HG03060 (cell line): Measurements from ENCODE around the gene ZNF763.
"Not testable (repeated sequence)": the region's sequence is repeated elsewhere in the genome, so short reads cannot be mapped to it uniquely, and the experiment has no call there.

Experiments used
- ATAC-seq: cut with Tn5 transposase; IDR thresholded peaks from one replicate; pipeline ENCODE4 v1.9.1; 2021; ENCODE audit warnings: low read depth, moderate number of reproducible peaks; ENCODE audit not compliant: unreplicated experiment

Gene ZNF763

GRCh38 chr19:11970174-11970573 is 5.3 kb downstream of the ZNF763 start:
- no peak for ATAC-seq

- ATAC-seq = no peak
Measured at GRCh38 chr19:11971041-11971440, 6.2 kb downstream of the ZNF763 start.

- ATAC-seq = no peak
Measured at GRCh38 chr19:11973019-11973810, 8.4 kb downstream of the ZNF763 start.

DNA sequence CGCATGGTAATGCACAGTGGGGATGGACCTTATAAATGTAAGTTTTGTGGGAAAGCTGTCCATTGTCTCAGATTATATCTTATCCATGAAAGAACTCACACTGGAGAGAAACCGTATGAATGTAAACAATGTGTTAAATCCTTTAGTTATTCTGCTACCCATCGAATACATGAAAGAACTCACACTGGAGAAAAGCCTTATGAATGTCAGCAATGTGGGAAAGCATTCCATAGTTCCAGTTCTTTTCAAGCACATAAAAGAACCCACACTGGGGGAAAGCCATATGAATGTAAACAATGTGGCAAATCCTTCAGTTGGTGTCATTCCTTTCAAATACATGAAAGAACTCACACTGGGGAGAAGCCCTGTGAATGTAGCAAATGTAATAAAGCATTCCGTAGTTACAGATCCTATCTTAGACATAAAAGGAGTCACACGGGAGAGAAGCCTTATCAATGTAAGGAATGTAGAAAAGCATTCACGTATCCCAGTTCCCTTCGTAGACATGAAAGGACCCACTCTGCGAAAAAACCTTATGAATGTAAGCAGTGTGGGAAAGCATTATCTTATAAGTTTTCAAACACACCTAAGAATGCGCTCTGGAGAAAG is 13.8 kb downstream of the ZNF763 start:
- ATAC-seq = no peak

DNA sequence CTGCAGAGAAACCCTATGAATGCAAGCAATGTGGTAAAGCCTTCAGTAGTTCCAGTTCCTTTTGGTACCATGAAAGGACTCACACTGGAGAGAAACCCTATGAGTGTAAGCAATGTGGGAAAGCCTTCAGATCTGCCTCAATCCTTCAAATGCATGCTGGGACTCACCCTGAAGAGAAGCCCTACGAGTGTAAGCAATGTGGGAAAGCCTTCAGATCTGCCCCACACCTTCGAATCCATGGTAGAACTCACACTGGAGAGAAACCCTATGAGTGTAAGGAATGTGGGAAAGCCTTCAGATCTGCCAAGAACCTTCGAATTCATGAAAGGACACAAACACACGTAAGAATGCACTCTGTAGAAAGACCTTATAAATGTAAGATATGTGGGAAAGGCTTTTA is 14.7 kb downstream of the ZNF763 start:
- no peak for ATAC-seq

- ATAC-seq = no peak
Measured at GRCh38 chr19:11982526-11982925, 17.7 kb downstream of the ZNF763 start.

DNA sequence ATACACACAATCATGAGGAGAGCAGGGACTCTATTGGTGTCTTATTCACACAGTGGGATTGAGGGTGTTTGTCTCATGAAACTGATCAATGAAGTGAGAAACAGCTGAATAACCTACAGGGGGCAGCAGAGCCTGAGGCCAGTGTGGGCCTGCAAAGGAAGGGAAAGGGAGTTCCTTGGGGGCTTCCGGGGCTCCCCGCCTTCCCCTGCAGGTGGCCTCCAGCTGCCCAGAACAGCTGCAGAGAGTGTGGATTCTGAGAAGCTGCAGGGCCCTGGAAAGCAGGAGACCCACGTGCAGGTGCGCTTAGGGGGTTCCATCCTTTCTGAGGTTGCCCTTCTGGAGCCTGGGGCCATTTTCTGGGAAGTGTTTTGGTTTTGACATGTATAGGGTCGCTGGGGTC is 20.1 kb downstream of the ZNF763 start:
- ATAC-seq = no peak

- no peak for ATAC-seq
Measured at GRCh38 chr19:11986754-11987153, 21.9 kb downstream of the ZNF763 start.

- ATAC-seq = peak; percentile 37
Measured at GRCh38 chr19:11987405-11988281, 22.8 kb downstream of the ZNF763 start.

- no peak for ATAC-seq
Measured at GRCh38 chr19:11989112-11989456, 24.2 kb downstream of the ZNF763 start.

- ATAC-seq = not testable (repeated sequence)
Measured at GRCh38 chr19:11991921-11992320, 27.1 kb downstream of the ZNF763 start.

DNA sequence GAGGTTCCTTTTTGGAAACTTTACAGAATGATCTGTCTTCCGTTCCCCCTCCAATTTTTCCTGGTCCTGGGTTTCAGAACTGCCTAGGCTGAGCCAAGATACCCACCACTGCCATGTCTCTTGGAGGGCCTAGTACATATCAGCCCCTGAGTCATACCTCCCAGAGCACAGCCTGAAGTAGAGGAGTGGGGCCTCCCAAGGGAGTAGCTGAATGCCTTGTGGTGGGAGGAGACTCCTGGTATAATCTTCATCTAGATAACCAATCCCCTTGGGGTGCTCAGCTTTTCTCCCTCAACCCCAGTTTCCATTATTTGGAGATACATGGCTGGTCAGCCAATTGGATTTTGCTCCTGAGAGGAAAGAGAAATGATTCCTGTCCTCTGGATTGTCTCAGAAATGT is 30.3 kb downstream of the ZNF763 start:
- ATAC-seq = no peak

DNA sequence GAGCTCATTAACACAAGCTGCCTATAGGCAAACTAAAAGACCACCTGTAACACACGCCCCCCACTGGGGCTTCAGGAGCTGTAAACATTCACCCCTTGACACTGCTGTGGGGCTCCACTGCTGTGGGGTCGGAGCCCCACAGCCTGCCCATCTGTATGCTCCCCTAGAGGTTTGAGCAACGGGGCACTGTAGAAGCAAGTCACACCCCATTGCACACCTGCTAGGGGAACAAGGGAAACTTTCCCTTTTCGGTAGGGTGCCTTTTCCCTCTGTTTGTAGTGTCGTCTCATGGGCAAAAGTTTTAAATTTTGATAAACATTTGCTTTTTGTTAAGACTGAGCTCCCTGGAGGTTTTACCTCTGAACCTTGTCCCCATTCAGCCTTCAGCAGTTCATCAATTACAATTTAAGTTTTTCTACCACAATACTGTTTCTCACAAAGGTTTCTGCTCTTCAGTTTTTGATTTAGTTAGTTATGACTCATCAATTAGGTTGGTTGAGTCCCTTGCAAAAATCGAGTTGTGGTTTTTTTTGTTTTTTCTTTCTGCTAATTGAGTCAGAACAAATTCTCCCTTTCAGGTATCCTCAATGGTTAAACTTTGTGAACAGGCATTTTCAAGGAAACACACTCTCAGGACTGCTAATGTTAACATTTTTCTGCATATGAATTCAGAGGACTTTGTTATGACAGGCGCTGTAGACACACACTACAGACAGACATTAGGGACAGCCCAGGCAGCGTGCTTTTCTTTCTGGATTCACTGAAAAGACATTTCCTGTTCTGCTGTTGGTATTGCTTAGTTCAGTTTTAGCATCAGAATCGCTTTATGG is 35.5 kb downstream of the ZNF763 start:
- ATAC-seq = peak; percentile 62

GRCh38 chr19:12015015-12015752 is 50.3 kb downstream of the ZNF763 start:
- ATAC-seq = no peak

- no peak for ATAC-seq
Measured at GRCh38 chr19:12015753-12016116, 50.9 kb downstream of the ZNF763 start.
